GM19351 (cell line): ENCODE measurements around the gene ZNF789.
"Not testable (repeated sequence)": the region's sequence is repeated elsewhere in the genome, so short reads cannot be mapped to it uniquely, and the experiment has no call there.

Source experiments
- ATAC-seq: cut with Tn5 transposase; IDR thresholded peaks from one replicate; pipeline ENCODE4 v1.9.1; 2021; ENCODE audit warnings: mild to moderate bottlenecking, moderate library complexity; ENCODE audit not compliant: unreplicated experiment

The ZNF789 gene

DNA sequence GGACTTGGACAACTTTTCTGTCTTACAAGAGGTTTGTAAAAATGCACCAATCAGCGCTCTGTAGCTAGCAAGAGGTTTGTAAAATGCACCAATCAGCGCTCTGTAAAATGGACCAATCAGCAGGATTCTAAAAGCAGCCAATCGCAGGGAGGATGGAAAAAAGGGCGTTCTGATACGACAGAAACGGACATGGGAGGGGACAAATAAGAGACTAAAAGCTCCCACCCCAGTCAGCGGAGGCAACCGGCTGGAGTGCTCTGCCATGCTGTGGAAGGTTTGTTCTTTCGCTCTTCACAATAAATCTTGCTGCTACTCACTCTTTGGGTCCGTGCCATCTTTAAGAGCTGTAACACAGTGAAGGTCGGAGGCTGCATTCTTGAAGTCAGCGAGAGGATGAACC is 28.5 kb downstream of the ZNF789 start:
- ATAC-seq = not testable (repeated sequence)

- no peak for ATAC-seq
Observed at GRCh38 chr7:99504281-99504602, 31.6 kb downstream of the ZNF789 start.

- peak; percentile 77 for ATAC-seq
Observed at GRCh38 chr7:99504603-99505323, 32.1 kb downstream of the ZNF789 start, which contains the start of gene ZKSCAN5. Gene ZKSCAN5, plus strand, starts transcription at chr7:99504662. Its CDS starts 1,383 bp downstream, at chr7:99506045.

DNA sequence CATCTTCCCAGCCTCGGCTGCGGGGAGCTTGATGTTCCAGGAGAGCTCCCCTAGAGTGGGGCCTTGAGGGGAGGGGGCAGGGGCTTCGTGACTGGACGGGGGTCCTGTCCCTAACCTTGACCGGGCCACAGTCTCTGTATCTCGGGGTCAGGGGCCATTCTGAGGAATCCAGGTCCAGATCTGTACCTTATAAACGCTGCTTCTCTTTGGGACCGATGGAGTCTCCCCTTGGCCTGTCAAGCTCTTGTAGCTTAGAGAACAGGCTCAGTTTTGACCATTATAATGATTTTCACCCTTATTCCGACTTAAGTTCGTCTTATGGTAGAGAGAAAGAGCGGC is 32.6 kb downstream of the ZNF789 start:
- peak; percentile 1 for ATAC-seq

DNA sequence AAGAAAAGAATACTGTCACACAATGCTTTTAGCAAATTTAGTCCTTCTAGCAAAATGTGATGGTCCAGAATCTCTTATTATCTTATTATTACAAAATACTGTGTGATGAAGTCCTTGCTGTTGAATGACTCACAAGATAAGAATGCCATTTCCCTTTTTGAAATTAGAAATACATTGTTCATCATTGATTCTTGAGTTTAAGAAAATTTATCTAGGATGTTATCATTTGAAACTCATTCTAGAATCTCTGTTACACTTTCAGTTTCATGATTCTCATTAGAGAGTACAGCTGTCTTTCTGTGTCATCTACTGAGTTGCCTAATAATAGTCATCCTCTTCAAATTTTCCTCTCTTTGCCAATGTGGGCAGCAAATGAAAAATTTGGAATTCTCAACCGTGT is 41.4 kb downstream of the ZNF789 start:
- no peak for ATAC-seq

DNA sequence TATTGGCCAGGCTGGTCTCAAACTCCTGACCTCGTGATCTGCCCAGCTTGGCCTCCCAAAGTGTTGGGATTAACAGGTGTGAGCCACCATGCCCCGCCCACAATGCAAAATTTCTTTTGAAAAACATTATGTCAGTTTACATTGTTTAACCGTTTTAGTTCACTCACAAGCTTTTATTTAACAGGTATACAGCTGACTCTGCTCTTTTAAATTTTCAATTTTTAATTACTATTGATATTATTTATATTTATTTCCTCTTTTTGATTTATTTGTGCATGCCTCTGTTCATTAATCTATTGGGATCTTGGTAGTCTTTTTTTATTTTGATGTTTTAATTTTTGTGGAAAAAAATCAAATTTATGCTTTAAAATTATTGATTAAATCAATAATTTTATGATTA is 48.7 kb downstream of the ZNF789 start:
- ATAC-seq = no peak

GRCh38 chr7:99525713-99526440 is 53.2 kb downstream of the ZNF789 start:
- ATAC-seq = no peak

DNA sequence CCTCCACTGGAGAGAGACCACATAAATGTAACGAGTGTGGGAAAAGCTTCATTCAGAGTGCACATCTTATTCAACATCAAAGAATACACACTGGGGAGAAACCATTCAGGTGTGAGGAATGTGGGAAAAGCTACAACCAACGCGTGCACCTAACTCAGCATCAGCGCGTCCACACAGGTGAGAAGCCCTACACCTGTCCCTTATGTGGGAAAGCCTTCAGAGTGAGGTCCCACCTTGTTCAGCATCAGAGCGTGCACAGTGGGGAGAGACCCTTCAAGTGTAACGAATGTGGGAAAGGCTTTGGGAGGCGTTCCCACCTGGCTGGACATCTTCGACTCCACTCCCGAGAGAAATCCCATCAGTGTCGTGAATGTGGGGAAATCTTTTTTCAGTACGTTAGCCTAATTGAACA is 58.7 kb downstream of the ZNF789 start:
- no peak for ATAC-seq

DNA sequence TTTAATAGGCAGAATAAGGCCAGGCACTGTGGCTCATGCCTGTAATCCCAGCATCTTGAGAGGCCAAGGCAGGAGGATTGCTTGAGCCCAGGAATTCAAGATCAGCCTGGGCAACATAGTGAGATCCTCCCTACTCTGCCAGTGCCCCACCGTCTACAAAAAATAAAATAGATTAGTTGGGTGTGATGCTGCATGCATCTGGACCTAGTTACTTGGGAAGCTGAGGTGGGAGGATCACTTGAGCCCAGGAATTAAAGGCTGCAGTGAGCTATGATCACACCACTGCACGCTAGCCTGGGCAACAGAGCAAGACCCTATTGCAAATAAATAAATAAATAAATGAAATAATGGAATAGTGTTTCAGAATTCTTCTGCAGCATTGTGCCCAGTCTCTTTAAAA is 63.0 kb downstream of the ZNF789 start:
- ATAC-seq = no peak
